Measurements from ENCODE around the gene GCKR. TPM values are rescaled to one million over a fixed set of nuclear protein-coding genes. Genes with fewer than 3 reads are reported as not detected.

GCKR gene
- not detected for total RNA-seq

GRCh38 chr2:27496357-27497287, at the start of gene GCKR:
TSS of gene GCKR (plus strand) at chr2:27496839. CDS start at chr2:27496905, 66 bp downstream.
- Mint-ChIP-seq H3K36me3 (ENCODE audit: insufficient read depth) (no peaks in the 10 kb centered on the region), H3K4me1 (ENCODE audit: low read depth) (peaks cover 13% of the 10 kb centered on the region), H3K4me3 (peak within 1 kb of the TSS; percentile 55), H3K9me3 (no peaks in the 10 kb centered on the region), H3K27me3 (ENCODE audit: low read depth) (peaks cover 46% of the 10 kb centered on the region)
- DNase-seq, result no peak
- no peak for ATAC-seq

DNA sequence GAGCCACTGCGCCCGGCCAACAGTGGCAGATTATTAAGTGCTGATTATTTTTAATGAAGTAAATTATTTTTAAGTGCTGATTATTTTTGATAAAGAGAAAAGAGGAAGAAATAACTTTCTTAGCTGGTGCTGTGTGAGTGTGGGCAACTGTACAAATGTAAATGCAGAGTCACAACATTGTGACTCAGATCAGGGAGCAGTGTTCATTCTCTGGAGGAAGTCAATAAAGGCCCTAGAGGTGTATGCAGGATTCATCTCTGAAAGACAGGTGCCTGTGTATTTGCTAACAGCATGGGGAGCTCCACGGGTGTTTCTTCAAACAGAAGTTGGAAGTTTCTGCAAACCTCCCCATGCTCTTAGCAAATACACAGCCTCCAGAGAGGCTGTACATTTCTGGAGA, 48.3 kb upstream of the GCKR start:
- Mint-ChIP-seq H3K4me3 (no peak overlapping the region), H3K4me1 (ENCODE audit: low read depth) (peaks cover 4% of the 10 kb centered on the region), H3K9me3 (no peaks in the 10 kb centered on the region), H3K27me3 (ENCODE audit: low read depth) (no peaks in the 10 kb centered on the region), H3K36me3 (ENCODE audit: insufficient read depth) (peaks cover 18% of the 10 kb centered on the region)
- no peak for ATAC-seq
- no peak for DNase-seq

GRCh38 chr2:27451095-27451494, 45.5 kb upstream of the GCKR start:
- peaks cover under 1% of the 10 kb centered on the region for H3K4me1 Mint-ChIP-seq (ENCODE audit: low read depth)
- H3K36me3 Mint-ChIP-seq (ENCODE audit: insufficient read depth), result peaks cover 20% of the 10 kb centered on the region
- no peaks in the 10 kb centered on the region for H3K27me3 Mint-ChIP-seq (ENCODE audit: low read depth)
- peak in 1 of 2 donors; percentile 41 for ATAC-seq
- H3K9me3 Mint-ChIP-seq, result no peaks in the 10 kb centered on the region
- no peak for DNase-seq
- no peak overlapping the region for H3K4me3 Mint-ChIP-seq

DNA sequence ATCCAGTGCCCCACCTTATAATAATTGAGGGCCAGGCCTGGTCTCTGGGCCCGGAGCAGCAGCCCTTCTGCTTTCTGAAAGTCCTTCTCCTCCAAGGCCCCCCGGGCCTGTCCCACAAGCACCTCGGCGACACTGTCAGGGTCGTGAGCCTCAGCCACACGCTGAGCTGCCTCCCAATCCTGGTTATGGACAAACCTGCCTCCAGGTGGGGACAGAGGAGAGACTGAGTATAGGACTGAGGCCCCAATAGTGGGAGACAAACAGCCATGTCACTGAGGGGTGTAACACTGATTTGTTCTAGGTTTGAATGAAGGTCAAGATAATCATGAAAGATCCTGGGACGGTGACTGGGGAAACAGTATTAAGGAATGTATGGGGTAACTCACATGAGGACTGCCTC, 42.7 kb upstream of the GCKR start:
- no peaks in the 10 kb centered on the region for H3K27me3 Mint-ChIP-seq (ENCODE audit: low read depth)
- no peaks in the 10 kb centered on the region for H3K4me1 Mint-ChIP-seq (ENCODE audit: low read depth)
- ATAC-seq (no peak), DNase-seq (no peak)
- no peaks in the 10 kb centered on the region for H3K9me3 Mint-ChIP-seq
- no peak overlapping the region for H3K4me3 Mint-ChIP-seq
- peaks cover 17% of the 10 kb centered on the region for H3K36me3 Mint-ChIP-seq (ENCODE audit: insufficient read depth)

GRCh38 chr2:27461118-27461517, 35.5 kb upstream of the GCKR start:
- DNase-seq, result no peak
- no peaks in the 10 kb centered on the region for H3K9me3 Mint-ChIP-seq
- no peak overlapping the region for H3K4me3 Mint-ChIP-seq
- H3K27me3 Mint-ChIP-seq (ENCODE audit: low read depth), result no peaks in the 10 kb centered on the region
- no peaks in the 10 kb centered on the region for H3K4me1 Mint-ChIP-seq (ENCODE audit: low read depth)
- peaks cover 18% of the 10 kb centered on the region for H3K36me3 Mint-ChIP-seq (ENCODE audit: insufficient read depth)
- ATAC-seq, result no peak

GRCh38 chr2:27464443-27464842, 32.2 kb upstream of the GCKR start:
- Mint-ChIP-seq H3K36me3 (ENCODE audit: insufficient read depth) (peaks cover 9% of the 10 kb centered on the region), H3K27me3 (ENCODE audit: low read depth) (no peaks in the 10 kb centered on the region), H3K9me3 (no peaks in the 10 kb centered on the region), H3K4me3 (no peak overlapping the region), H3K4me1 (ENCODE audit: low read depth) (no peaks in the 10 kb centered on the region)
- ATAC-seq (no peak), DNase-seq (no peak)

- DNase-seq (no peak), ATAC-seq (no peak)
- H3K4me3 Mint-ChIP-seq, result no peak overlapping the region
- H3K36me3 Mint-ChIP-seq (ENCODE audit: insufficient read depth), result peaks cover 8% of the 10 kb centered on the region
- no peaks in the 10 kb centered on the region for H3K9me3 Mint-ChIP-seq
- H3K27me3 Mint-ChIP-seq (ENCODE audit: low read depth), result no peaks in the 10 kb centered on the region
- H3K4me1 Mint-ChIP-seq (ENCODE audit: low read depth), result no peaks in the 10 kb centered on the region
These were observed 24.7 kb upstream of the GCKR start for GRCh38 chr2:27471961-27472360.

- DNase-seq, result no peak
- H3K27me3 Mint-ChIP-seq (ENCODE audit: low read depth), result no peaks in the 10 kb centered on the region
- H3K4me1 Mint-ChIP-seq (ENCODE audit: low read depth), result peaks cover 17% of the 10 kb centered on the region
These were observed 11.1 kb upstream of the GCKR start for GRCh38 chr2:27485496-27485895.

DNA sequence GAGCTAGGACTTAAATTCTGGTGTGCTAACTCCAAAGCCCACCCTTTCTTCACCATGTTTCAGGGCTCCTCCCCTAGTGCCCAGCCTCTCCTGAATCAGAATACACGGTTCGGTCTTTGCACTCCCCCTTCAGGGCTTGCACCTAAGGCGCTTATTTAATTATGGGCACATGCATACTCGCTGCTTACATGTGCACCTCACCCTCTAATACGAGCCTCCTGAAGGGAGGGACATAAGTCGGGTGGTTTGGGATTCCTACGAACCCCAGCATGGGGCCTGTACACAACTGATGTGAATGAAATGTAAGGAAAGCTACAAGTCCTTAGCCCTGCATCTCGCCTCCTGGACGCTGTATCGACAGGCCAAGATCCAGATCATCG, 7.5 kb upstream of the GCKR start:
- Mint-ChIP-seq H3K4me1 (ENCODE audit: low read depth) (peaks cover 20% of the 10 kb centered on the region), H3K27me3 (ENCODE audit: low read depth) (peaks cover 11% of the 10 kb centered on the region), H3K9me3 (no peaks in the 10 kb centered on the region), H3K36me3 (ENCODE audit: insufficient read depth) (peaks cover 4% of the 10 kb centered on the region), H3K4me3 (peak overlapping the region; percentile 81)
- no peak for DNase-seq
- ATAC-seq, result no peak

More at GRCh38 chr2:27485496-27485895, 11.1 kb upstream of the GCKR start:
- no peak for ATAC-seq
- H3K9me3 Mint-ChIP-seq, result no peaks in the 10 kb centered on the region
- H3K36me3 Mint-ChIP-seq (ENCODE audit: insufficient read depth), result peaks cover 14% of the 10 kb centered on the region
- H3K4me3 Mint-ChIP-seq, result no peak overlapping the region

- Mint-ChIP-seq H3K4me1 (ENCODE audit: low read depth) (peaks cover 23% of the 10 kb centered on the region), H3K27me3 (ENCODE audit: low read depth) (peaks cover 16% of the 10 kb centered on the region), H3K4me3 (peak within 1 kb of the TSS; percentile 81), H3K9me3 (no peaks in the 10 kb centered on the region), H3K36me3 (ENCODE audit: insufficient read depth) (peaks cover 3% of the 10 kb centered on the region)
- ATAC-seq, result peak; percentile 95 to 97
- peak; percentile 98 for DNase-seq
These were observed 6.9 kb upstream of the GCKR start, which contains the start of gene IFT172 for GRCh38 chr2:27489498-27490397. TSS of gene IFT172 (minus strand) at chr2:27489743. CDS start at chr2:27489653, 90 bp downstream.

GRCh38 chr2:27492557-27492956, 4.1 kb upstream of the GCKR start:
- DNase-seq (no peak), ATAC-seq (no peak)
- no peak overlapping the region for H3K4me3 Mint-ChIP-seq
- peaks cover 29% of the 10 kb centered on the region for H3K4me1 Mint-ChIP-seq (ENCODE audit: low read depth)
- no peaks in the 10 kb centered on the region for H3K36me3 Mint-ChIP-seq (ENCODE audit: insufficient read depth)
- H3K27me3 Mint-ChIP-seq (ENCODE audit: low read depth), result peaks cover 39% of the 10 kb centered on the region
- H3K9me3 Mint-ChIP-seq, result no peaks in the 10 kb centered on the region

DNA sequence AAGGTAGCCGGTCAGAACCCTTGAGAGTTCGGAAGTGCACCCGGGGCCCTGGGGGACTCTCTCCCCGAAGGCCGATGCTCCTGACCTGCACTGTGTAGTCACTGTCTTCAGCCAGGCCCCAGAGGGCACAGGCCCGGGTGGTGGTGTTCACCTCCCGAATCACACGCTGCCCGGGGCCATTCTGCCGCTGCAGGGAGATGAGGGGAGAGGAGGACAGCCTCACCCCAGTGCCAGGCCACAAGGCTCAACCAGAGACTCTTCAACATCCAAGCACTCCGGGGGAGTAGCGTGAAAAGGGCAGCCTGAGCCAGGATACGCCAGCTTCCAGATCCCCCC, 2.7 kb upstream of the GCKR start:
- Mint-ChIP-seq H3K4me3 (peak overlapping the region; percentile 45), H3K4me1 (ENCODE audit: low read depth) (peaks cover 26% of the 10 kb centered on the region), H3K36me3 (ENCODE audit: insufficient read depth) (no peaks in the 10 kb centered on the region), H3K9me3 (no peaks in the 10 kb centered on the region), H3K27me3 (ENCODE audit: low read depth) (peaks cover 43% of the 10 kb centered on the region)
- DNase-seq (no peak), ATAC-seq (no peak)

DNA sequence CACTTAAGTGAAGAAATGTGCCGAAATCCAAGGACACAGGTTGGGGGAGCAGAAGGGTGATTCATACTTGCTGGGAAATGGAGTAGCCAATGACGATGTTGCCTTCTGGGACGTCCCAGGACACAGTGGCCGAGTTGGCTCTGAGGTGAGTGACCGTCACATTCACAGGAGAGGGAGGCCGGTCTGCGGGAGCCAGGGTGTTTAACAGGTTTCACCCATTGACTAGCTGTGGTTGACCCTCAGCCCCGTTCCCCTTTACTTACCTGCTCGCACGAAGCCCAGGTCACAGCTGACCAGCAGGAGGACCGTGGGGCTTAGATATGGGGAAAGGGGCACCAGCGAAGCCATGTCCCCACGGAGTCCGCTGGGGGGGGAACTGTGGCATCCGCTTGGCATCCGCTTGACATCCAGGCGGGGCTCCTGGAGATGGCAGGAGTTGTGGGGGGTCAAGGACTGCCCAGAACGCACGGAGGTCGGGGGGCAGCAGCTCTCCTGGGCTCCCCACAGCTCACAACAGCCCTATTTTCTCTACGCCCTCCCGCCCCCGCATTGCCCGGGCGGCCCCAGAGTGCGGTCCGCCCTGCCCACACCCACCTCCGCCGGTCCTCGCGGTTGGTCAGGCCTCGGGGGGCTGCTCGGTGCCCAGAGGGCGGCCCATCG, 2.2 kb upstream of the GCKR start:
- DNase-seq, result no peak
- H3K9me3 Mint-ChIP-seq, result no peaks in the 10 kb centered on the region
- peaks cover 22% of the 10 kb centered on the region for H3K4me1 Mint-ChIP-seq (ENCODE audit: low read depth)
- ATAC-seq, result no peak
- peaks cover 46% of the 10 kb centered on the region for H3K27me3 Mint-ChIP-seq (ENCODE audit: low read depth)
- H3K4me3 Mint-ChIP-seq, result peak overlapping the region; percentile 23
- no peaks in the 10 kb centered on the region for H3K36me3 Mint-ChIP-seq (ENCODE audit: insufficient read depth)

- DNase-seq (no peak), ATAC-seq (peak; percentile 83 to 84)
- Mint-ChIP-seq H3K27me3 (ENCODE audit: low read depth) (peaks cover 46% of the 10 kb centered on the region), H3K4me3 (peak within 1 kb of the TSS; percentile 55), H3K9me3 (no peaks in the 10 kb centered on the region), H3K36me3 (ENCODE audit: insufficient read depth) (no peaks in the 10 kb centered on the region), H3K4me1 (ENCODE audit: low read depth) (peaks cover 15% of the 10 kb centered on the region)
These were observed 1.6 kb upstream of the GCKR start, which contains the start of gene FNDC4 for GRCh38 chr2:27494944-27495554. TSS of gene FNDC4 (minus strand) at chr2:27495200. CDS start at chr2:27494679, 521 bp downstream.
